Measurements from ENCODE around the gene RNF135.

DNA sequence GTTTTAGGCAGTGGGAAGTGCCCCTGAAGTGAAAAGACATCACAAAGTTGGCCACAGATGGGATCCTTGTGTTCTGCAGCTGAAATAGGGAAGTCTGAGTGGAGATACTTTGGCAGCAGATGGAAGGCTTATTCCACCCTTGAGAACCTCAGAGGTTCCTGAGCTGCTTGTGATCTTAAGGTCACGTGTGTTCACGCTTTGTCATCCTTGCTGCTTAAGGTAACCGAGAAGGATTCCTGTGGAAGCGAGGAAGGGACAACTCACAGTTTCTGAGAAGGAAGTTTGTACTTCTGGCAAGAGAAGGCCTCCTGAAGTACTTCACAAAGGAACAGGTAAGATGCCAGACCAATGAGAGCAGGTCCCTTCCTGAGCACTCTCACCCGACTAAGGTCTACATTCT, 36.9 kb upstream of the RNF135 start:
- TF ChIP-seq, protein P1, sequence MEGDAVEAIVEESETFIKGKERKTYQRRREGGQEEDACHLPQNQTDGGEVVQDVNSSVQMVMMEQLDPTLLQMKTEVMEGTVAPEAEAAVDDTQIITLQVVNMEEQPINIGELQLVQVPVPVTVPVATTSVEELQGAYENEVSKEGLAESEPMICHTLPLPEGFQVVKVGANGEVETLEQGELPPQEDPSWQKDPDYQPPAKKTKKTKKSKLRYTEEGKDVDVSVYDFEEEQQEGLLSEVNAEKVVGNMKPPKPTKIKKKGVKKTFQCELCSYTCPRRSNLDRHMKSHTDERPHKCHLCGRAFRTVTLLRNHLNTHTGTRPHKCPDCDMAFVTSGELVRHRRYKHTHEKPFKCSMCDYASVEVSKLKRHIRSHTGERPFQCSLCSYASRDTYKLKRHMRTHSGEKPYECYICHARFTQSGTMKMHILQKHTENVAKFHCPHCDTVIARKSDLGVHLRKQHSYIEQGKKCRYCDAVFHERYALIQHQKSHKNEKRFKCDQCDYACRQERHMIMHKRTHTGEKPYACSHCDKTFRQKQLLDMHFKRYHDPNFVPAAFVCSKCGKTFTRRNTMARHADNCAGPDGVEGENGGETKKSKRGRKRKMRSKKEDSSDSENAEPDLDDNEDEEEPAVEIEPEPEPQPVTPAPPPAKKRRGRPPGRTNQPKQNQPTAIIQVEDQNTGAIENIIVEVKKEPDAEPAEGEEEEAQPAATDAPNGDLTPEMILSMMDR (IDR thresholded peaks at IDR 0.05; ENCODE audit: poor library complexity, severe bottlenecking), result no peak
- TF ChIP-seq EP300 (conservative IDR thresholded peaks at IDR 0.05; ENCODE audit: poor library complexity, severe bottlenecking) (no peak), RAD21 (conservative IDR thresholded peaks at IDR 0.05) (no peak), EZH2 (IDR thresholded peaks at IDR 0.05; ENCODE audit: borderline replicate concordance, insufficient read depth, low read length, poor library complexity, severe bottlenecking) (no peak), SMC3 (conservative IDR thresholded peaks at IDR 0.05; ENCODE audit: poor library complexity) (no peak), POLR2AphosphoS5 (IDR thresholded peaks at IDR 0.05) (no peak)
- TF ChIP-seq, protein P2, sequence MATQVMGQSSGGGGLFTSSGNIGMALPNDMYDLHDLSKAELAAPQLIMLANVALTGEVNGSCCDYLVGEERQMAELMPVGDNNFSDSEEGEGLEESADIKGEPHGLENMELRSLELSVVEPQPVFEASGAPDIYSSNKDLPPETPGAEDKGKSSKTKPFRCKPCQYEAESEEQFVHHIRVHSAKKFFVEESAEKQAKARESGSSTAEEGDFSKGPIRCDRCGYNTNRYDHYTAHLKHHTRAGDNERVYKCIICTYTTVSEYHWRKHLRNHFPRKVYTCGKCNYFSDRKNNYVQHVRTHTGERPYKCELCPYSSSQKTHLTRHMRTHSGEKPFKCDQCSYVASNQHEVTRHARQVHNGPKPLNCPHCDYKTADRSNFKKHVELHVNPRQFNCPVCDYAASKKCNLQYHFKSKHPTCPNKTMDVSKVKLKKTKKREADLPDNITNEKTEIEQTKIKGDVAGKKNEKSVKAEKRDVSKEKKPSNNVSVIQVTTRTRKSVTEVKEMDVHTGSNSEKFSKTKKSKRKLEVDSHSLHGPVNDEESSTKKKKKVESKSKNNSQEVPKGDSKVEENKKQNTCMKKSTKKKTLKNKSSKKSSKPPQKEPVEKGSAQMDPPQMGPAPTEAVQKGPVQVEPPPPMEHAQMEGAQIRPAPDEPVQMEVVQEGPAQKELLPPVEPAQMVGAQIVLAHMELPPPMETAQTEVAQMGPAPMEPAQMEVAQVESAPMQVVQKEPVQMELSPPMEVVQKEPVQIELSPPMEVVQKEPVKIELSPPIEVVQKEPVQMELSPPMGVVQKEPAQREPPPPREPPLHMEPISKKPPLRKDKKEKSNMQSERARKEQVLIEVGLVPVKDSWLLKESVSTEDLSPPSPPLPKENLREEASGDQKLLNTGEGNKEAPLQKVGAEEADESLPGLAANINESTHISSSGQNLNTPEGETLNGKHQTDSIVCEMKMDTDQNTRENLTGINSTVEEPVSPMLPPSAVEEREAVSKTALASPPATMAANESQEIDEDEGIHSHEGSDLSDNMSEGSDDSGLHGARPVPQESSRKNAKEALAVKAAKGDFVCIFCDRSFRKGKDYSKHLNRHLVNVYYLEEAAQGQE (IDR thresholded peaks at IDR 0.05; ENCODE audit: borderline replicate concordance), result no peak
